GM21381 (cell line): ENCODE data around the gene IL20.
A peak's percentile ranks its signal among the peaks of the same experiment; 100 is the strongest.

Experiments
- ATAC-seq: cut with Tn5 transposase; IDR thresholded peaks from one replicate; pipeline ENCODE4 v1.9.1; 2021; ENCODE audit warnings: mild to moderate bottlenecking, moderate library complexity; ENCODE audit not compliant: unreplicated experiment

The IL20 gene

GRCh38 chr1:206898915-206899431 lies 33.5 kb downstream of the IL20 start:
- ATAC-seq = no peak

GRCh38 chr1:206899717-206900116 lies 34.3 kb downstream of the IL20 start:
- ATAC-seq = no peak

- ATAC-seq = no peak
Measured at GRCh38 chr1:206900149-206900548, 34.7 kb downstream of the IL20 start.

- no peak for ATAC-seq
Measured at GRCh38 chr1:206901944-206902343, 36.5 kb downstream of the IL20 start.

- ATAC-seq = no peak
Measured at GRCh38 chr1:206902702-206903101, 37.3 kb downstream of the IL20 start.

GRCh38 chr1:206903687-206904086 lies 38.3 kb downstream of the IL20 start:
- ATAC-seq = no peak

- ATAC-seq = no peak
Measured at GRCh38 chr1:206904423-206905142, 39.2 kb downstream of the IL20 start.

- ATAC-seq = no peak
Measured at GRCh38 chr1:206905295-206906164, 40.1 kb downstream of the IL20 start.

GRCh38 chr1:206907304-206907991 lies 42.0 kb downstream of the IL20 start:
- ATAC-seq = no peak

- ATAC-seq = no peak
Measured at GRCh38 chr1:206908038-206908437, 42.6 kb downstream of the IL20 start.

- no peak for ATAC-seq
Measured at GRCh38 chr1:206909161-206909882, 43.9 kb downstream of the IL20 start.

GRCh38 chr1:206909883-206910318 lies 44.5 kb downstream of the IL20 start:
- ATAC-seq = no peak

- ATAC-seq = no peak
Measured at GRCh38 chr1:206911064-206911663, 45.7 kb downstream of the IL20 start.

GRCh38 chr1:206912445-206913095 lies 47.1 kb downstream of the IL20 start:
- peak; percentile 46 for ATAC-seq

GRCh38 chr1:206913766-206914537 lies 48.5 kb downstream of the IL20 start:
- ATAC-seq = no peak

GRCh38 chr1:206915030-206915735 lies 49.8 kb downstream of the IL20 start:
- ATAC-seq = no peak

- no peak for ATAC-seq
Measured at GRCh38 chr1:206916000-206916709, 50.7 kb downstream of the IL20 start.

- no peak for ATAC-seq
Measured at GRCh38 chr1:206918076-206918475, 52.7 kb downstream of the IL20 start.
